OCI-LY7 (cell line): ENCODE measurements around the gene CYP4A11.
"Not testable (repeated sequence)": the region's sequence is repeated elsewhere in the genome, so short reads cannot be mapped to it uniquely, and the experiment has no call there.

Experiments
- CTCF ChIP-seq: fragments of 200-600 bp; sonication (generic); conservative IDR thresholded peaks from 2 replicates; pipeline ENCODE4 v1.5.1; 2014; ENCODE audit warnings: mild to moderate bottlenecking, antibody characterized with exemption, low read length, moderate library complexity, mixed read lengths
- EZH2phosphoT487 ChIP-seq: fragments of 200-600 bp; sonication (generic); IDR thresholded peaks from 2 replicates; pipeline ENCODE4 v1.6.1; 2018; ENCODE audit warnings: low read depth, borderline replicate concordance, mild to moderate bottlenecking, mixed run types, antibody characterized with exemption, low read length, moderate library complexity, mixed read lengths

- not testable (repeated sequence) for TF ChIP-seq CTCF, EZH2phosphoT487
Observed at GRCh38 chr1:46949417-46949666, 8.1 kb upstream of the CYP4A11 start.
